ENCODE data around the gene LIFR. TPM values are rescaled to one million over a fixed set of nuclear protein-coding genes. Genes with fewer than 3 reads are reported as not detected.

Gene LIFR
- polyA plus RNA-seq, 1 donor from 2014 or later: 5.8 TPM

DNA sequence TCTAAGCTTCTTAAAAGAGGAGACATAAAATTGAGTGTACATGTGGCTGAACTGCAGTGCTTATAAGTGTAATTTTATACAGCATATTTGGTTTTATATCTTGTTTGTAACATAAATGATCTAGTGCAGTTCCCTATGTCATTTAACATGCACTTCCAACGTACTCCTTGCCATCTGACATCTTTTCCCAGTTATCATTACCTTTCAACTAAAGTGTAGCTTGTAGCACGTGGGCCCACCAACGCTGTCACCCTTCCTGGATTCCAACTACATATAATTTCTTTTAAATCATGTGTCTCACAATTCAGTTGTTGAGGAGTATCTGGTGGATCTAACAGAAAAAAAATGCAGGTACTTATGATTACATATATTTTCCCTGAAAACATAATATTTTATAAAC, 50.1 kb downstream of the LIFR start:
- Histone ChIP-seq H3K9me2 (ENCODE audit: insufficient read depth, low read length) (no peaks in the 10 kb centered on the region), H3K27ac (ENCODE audit: low read length) (no peak overlapping the region), H3K9ac (ENCODE audit: low read length) (no peak overlapping the region), H3F3A (ENCODE audit: insufficient read depth, low read length, poor library complexity, severe bottlenecking) (no peaks in the 10 kb centered on the region), H4K20me1 (ENCODE audit: insufficient read depth) (no peaks in the 10 kb centered on the region), H3K4me2 (ENCODE audit: low read length) (no peak overlapping the region), H3K9me3 (ENCODE audit: low read length) (no peaks in the 10 kb centered on the region), H3K36me3 (ENCODE audit: insufficient read depth, low read length) (no peaks in the 10 kb centered on the region), H3K79me2 (replicated peaks; ENCODE audit: insufficient read depth, low read length) (no peaks in the 10 kb centered on the region), H3K27me3 (ENCODE audit: insufficient read depth, low read depth, low read length) (no peaks in the 10 kb centered on the region), H3K4me3 (ENCODE audit: low read length) (no peak overlapping the region), H2AFZ (ENCODE audit: low read depth, low read length) (no peak overlapping the region)
- no peak for TF ChIP-seq EP300 (conservative IDR thresholded peaks at IDR 0.05; ENCODE audit: poor library complexity, severe bottlenecking)
- TF ChIP-seq, protein P1, sequence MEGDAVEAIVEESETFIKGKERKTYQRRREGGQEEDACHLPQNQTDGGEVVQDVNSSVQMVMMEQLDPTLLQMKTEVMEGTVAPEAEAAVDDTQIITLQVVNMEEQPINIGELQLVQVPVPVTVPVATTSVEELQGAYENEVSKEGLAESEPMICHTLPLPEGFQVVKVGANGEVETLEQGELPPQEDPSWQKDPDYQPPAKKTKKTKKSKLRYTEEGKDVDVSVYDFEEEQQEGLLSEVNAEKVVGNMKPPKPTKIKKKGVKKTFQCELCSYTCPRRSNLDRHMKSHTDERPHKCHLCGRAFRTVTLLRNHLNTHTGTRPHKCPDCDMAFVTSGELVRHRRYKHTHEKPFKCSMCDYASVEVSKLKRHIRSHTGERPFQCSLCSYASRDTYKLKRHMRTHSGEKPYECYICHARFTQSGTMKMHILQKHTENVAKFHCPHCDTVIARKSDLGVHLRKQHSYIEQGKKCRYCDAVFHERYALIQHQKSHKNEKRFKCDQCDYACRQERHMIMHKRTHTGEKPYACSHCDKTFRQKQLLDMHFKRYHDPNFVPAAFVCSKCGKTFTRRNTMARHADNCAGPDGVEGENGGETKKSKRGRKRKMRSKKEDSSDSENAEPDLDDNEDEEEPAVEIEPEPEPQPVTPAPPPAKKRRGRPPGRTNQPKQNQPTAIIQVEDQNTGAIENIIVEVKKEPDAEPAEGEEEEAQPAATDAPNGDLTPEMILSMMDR (IDR thresholded peaks at IDR 0.05; ENCODE audit: poor library complexity, severe bottlenecking): no peak
- TF ChIP-seq TAF1 (IDR thresholded peaks at IDR 0.05; ENCODE audit: low read depth): no peak
- TF ChIP-seq MXI1 (conservative IDR thresholded peaks at IDR 0.05; ENCODE audit: poor library complexity, severe bottlenecking): peak; percentile 51
- TF ChIP-seq, protein P2, sequence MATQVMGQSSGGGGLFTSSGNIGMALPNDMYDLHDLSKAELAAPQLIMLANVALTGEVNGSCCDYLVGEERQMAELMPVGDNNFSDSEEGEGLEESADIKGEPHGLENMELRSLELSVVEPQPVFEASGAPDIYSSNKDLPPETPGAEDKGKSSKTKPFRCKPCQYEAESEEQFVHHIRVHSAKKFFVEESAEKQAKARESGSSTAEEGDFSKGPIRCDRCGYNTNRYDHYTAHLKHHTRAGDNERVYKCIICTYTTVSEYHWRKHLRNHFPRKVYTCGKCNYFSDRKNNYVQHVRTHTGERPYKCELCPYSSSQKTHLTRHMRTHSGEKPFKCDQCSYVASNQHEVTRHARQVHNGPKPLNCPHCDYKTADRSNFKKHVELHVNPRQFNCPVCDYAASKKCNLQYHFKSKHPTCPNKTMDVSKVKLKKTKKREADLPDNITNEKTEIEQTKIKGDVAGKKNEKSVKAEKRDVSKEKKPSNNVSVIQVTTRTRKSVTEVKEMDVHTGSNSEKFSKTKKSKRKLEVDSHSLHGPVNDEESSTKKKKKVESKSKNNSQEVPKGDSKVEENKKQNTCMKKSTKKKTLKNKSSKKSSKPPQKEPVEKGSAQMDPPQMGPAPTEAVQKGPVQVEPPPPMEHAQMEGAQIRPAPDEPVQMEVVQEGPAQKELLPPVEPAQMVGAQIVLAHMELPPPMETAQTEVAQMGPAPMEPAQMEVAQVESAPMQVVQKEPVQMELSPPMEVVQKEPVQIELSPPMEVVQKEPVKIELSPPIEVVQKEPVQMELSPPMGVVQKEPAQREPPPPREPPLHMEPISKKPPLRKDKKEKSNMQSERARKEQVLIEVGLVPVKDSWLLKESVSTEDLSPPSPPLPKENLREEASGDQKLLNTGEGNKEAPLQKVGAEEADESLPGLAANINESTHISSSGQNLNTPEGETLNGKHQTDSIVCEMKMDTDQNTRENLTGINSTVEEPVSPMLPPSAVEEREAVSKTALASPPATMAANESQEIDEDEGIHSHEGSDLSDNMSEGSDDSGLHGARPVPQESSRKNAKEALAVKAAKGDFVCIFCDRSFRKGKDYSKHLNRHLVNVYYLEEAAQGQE (IDR thresholded peaks at IDR 0.05; ENCODE audit: borderline replicate concordance): peak; percentile 57
- TF ChIP-seq POLR2AphosphoS5 (IDR thresholded peaks at IDR 0.05): peak; percentile 26
- TF ChIP-seq SMC3 (conservative IDR thresholded peaks at IDR 0.05; ENCODE audit: poor library complexity): no peak
- TF ChIP-seq EZH2 (IDR thresholded peaks at IDR 0.05; ENCODE audit: borderline replicate concordance, insufficient read depth, low read length, poor library complexity, severe bottlenecking): no peak
- no peak for TF ChIP-seq RAD21 (conservative IDR thresholded peaks at IDR 0.05)

DNA sequence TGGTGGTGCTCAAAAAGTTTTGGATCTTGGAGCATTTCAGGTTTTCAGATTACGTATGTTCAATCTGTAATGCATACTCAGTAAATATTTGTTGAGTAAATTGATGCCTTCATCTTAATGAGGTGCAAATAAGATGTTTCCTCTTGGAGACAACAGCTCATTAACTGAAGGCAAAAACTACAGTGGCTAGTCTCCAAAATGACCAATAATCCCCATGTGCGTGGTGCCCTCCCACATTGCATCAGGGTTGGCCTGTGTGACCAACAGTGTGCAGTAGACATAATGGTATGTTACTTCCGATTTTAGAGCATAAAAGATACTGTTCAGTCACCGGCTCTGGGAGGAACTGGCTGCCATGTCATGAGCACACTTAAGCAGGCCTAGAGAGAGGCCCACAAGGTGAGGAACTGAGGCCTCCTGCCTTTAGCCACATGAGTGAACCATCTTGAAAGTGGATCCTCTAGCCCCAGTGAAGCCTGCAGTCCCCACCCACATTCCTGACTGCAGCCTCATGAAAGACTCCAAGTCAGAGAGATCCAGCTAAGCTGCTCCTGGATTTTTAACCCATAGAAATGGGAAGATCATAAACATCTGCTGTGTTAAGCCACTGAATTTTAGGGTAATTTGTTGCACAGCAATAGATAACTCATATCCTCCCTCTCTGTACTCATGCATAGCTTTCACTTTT, 55.7 kb downstream of the LIFR start:
- H3F3A ChIP-seq (ENCODE audit: insufficient read depth, low read length, poor library complexity, severe bottlenecking): no peaks in the 10 kb centered on the region
- H4K20me1 ChIP-seq (ENCODE audit: insufficient read depth): no peaks in the 10 kb centered on the region
- no peak overlapping the region for H2AFZ ChIP-seq (ENCODE audit: low read depth, low read length)
- no peaks in the 10 kb centered on the region for H3K79me2 ChIP-seq (replicated peaks; ENCODE audit: insufficient read depth, low read length)
- H3K9me3 ChIP-seq (ENCODE audit: low read length): no peaks in the 10 kb centered on the region
- H3K27me3 ChIP-seq (ENCODE audit: insufficient read depth, low read depth, low read length): no peaks in the 10 kb centered on the region
- no peak overlapping the region for H3K4me3 ChIP-seq (ENCODE audit: low read length)
- H3K4me2 ChIP-seq (ENCODE audit: low read length): no peak overlapping the region
- H3K9me2 ChIP-seq (ENCODE audit: insufficient read depth, low read length): no peaks in the 10 kb centered on the region
- no peaks in the 10 kb centered on the region for H3K36me3 ChIP-seq (ENCODE audit: insufficient read depth, low read length)
- no peak overlapping the region for H3K9ac ChIP-seq (ENCODE audit: low read length)
- H3K27ac ChIP-seq (ENCODE audit: low read length): no peak overlapping the region
- TF ChIP-seq SMC3 (conservative IDR thresholded peaks at IDR 0.05; ENCODE audit: poor library complexity) (no peak), EZH2 (IDR thresholded peaks at IDR 0.05; ENCODE audit: borderline replicate concordance, insufficient read depth, low read length, poor library complexity, severe bottlenecking) (no peak), MXI1 (conservative IDR thresholded peaks at IDR 0.05; ENCODE audit: poor library complexity, severe bottlenecking) (no peak), TAF1 (IDR thresholded peaks at IDR 0.05; ENCODE audit: low read depth) (no peak), RAD21 (conservative IDR thresholded peaks at IDR 0.05) (no peak), EP300 (conservative IDR thresholded peaks at IDR 0.05; ENCODE audit: poor library complexity, severe bottlenecking) (no peak), POLR2AphosphoS5 (IDR thresholded peaks at IDR 0.05) (no peak)
- TF ChIP-seq, protein P2 (IDR thresholded peaks at IDR 0.05; ENCODE audit: borderline replicate concordance): no peak
- TF ChIP-seq, protein P1 (IDR thresholded peaks at IDR 0.05; ENCODE audit: poor library complexity, severe bottlenecking): no peak

Data from neural cell (in vitro differentiated cells).